NCI-H1694 (cell line): ENCODE results near the gene PNMA6E.
A peak's percentile ranks its signal among the peaks of the same experiment; 100 is the strongest.

ENCODE experiments used
- DNase-seq: peaks from one replicate; lab custom pipeline; 2025; lab: John Stamatoyannopoulos, UW

The PNMA6E gene

DNA sequence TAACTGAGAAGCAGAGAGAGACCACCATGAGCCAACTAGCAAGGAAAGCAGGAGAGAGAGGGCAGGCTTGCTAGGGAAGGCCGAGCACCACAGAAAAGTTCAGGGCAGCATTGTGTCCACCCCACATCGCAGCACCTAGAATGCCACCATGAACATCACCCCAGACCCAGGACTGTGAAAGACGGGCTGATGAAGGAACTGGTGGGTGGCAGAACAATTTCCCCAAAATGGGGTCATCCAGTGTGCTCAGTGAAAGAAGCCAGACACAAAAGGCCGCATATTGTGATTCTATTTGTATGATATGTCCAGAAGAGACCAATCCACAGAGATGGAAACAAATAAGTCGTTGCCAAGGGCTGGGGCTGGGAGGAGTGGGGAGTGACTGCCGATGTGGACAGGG is 16.8 kb downstream of the PNMA6E start:
- DNase-seq, result no peak

DNA sequence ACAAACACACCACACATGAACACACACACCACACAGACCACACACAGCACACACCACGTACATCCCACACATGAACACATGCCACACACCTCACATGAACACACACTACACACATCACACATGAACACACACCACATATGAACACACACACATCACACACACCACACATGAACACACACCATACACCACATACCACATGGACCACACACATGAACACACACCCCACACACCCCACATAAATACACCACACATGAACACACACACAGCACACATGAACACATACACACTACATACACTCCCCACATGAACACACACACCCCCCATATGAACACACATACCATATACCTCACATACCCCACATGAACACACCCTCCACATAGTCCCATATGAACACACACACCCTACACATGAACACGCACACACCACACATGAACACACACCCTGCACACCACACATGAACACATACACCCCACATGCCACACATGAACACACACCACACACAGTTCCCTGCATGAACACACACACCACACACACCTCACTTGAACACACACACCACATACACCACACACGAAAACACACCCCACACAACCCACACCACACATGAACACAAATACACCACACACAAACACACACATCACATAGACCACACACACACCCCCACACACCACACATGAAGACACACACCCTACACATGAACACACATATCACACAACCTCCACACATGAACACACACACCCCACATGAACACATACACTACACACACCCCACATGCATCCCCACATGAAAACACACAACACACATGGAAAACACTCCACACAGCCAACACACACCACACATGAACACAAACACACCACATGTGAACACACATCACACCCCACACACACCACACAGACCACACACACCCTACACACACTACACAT is 18.3 kb downstream of the PNMA6E start:
- no peak for DNase-seq

DNA sequence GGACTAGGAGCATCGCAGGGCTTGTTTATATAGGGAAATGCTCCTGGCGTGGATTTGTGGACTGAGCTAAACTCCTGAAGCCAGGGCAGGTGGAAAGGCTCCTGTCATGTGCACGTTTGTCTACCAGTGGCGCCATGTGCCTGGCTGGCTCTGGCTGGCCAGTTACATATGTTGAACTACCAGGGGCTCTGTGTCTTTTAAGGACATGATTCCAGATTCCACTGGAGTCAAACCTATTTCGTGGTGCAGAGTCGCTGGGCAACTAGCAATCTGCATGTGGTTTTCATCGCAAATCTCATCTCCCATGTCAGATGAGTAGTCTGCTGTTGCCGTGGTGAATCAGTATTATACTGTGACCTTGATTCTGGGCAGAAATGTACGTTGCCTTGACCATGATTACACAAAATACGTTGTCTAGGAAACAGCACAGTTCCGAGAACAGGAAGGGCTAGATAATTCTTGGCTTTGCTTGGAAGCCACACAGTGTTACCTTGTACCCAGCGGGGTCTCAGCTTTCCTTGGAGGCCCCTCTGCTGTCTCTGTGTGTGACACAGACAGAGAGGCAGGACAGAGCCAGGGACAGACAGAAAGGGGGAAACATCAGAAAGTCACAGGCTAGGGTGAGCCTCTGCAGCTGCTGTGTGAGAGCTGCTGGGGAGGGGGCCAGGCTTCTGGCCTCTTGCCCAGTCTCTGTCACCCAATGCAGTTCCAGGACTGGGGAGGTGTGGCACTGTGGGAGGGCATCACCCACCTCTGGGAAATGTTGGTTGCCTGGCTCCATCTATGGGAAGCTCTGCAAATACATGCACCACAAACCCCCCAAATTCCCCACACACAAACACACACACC is 19.2 kb downstream of the PNMA6E start:
- peak; percentile 69 for DNase-seq

DNA sequence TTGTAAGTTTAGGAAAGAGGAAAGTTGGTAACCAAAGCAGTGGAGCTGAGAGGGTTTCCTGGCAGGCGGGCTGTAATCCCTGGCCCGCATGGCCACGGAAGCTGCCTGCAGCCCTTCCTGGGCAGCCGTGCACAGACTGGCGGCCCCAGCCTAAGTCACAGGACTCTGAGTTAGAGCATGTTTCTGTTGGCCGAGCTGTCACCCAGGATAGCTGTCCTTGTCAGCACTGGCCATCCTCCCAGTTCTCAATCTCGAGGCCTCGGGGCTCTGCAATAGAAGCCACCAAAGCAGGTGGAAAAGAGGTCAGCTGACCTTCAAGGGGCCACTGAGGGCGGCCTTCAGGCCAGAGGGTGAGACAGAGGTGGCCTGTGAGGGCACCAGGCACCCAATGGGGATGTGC is 20.5 kb downstream of the PNMA6E start:
- DNase-seq, result no peak

DNA sequence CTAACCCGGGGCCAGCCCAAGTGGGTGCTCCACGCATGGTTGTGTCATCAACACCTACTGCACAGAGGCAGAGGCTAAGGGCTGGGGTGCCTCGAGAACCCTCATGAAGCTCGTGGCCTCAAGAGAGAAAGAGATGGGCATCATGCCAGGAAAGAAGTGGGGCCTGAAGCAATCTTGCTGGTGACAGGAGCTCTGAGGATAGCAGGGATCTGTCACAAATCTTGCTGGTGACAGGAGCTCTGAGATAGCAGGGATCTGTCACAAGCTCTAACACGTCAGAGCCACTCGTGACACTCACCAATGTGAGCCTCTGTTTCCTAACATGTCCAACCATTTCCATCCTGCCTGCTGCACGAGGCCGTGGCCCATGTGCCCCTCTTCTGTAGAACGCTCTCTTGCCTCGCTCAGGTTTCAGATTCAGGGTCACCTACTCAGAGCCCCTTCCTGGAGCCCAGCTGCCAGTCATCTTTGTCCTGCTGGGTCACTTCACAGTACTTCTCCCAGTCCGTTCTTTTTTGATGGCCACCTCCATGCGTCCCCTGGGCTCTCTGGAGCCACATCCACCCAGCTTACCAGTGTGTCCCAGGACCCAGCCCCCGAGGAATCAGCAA is 21.1 kb downstream of the PNMA6E start:
- no peak for DNase-seq

DNA sequence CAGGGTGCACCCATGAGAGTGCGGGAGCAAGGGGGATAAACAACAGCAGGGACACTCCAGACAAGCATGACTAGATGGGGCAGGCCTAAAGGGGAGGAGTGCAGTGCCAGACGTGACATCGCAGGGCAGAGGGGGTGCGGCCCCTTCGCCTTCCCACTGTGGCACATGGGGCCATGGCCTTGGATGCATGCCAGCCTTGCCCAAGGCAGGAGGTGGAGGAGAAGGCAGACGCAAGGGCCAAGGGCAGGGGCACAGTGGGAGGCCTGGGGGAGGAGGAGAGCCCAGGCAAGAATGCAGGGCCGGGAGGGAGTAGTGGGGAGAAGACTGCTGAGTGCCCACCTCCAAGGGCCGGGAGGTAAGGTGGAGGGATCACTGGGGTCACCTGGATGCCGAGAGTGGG is 21.6 kb downstream of the PNMA6E start:
- no peak for DNase-seq

DNA sequence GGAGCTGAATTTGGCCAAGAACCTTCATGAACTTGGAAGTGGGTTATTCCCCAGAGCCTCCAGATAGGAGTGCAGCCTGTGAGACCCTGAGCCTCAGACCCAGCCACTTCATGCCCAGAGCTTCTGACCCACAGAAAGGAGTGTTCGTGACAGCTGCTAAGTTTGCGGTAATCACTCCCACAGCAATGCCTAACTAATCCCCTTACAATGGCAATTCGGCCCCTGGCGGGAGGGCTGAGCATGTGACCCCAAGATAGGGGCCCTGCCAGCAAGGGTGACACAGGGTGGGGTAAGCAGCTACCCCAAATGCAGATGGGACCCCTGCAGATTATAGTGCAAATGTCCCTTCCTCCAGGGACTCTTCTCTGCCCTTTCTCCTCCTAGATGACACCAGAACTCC is 22.5 kb downstream of the PNMA6E start:
- no peak for DNase-seq

DNA sequence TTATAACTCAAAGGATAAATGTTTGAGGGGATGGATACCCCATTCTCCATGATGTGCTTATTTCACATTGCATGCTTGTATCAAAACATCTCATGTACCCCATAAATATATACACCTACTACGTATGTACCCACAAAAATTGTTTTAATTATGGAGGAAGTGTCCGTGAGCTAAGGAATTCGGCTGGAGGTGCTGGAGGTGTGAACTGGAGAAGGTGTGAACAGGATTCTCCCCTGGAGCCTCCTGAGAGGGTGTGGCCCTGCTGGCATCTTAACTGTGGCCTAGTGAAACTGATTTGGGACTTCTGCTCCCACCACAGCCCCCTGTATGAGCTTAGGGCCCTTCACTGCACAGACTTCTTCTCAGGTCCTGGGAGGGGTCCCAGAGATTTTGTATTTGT is 23.4 kb downstream of the PNMA6E start:
- DNase-seq, result no peak

DNA sequence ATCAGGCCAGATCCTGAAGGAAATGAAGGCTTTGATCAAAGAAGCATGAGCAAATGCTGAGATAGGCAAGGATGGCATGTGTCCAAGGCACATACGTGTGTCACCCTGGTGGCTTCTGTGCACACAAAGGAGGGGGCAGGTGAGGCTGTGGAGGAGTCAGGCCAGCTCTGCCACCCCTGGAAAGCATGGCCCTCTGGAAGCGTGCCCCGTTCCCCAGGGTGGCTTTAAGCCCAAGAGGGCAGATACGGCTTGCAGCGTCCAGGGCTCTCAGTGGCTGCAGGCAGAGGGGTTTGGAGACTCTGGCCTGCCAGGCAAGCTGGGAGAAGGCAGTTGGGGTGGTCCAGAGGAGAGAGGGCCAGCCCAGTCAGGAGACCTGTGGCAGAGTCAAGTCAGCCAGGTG is 25.6 kb downstream of the PNMA6E start:
- DNase-seq, result no peak

DNA sequence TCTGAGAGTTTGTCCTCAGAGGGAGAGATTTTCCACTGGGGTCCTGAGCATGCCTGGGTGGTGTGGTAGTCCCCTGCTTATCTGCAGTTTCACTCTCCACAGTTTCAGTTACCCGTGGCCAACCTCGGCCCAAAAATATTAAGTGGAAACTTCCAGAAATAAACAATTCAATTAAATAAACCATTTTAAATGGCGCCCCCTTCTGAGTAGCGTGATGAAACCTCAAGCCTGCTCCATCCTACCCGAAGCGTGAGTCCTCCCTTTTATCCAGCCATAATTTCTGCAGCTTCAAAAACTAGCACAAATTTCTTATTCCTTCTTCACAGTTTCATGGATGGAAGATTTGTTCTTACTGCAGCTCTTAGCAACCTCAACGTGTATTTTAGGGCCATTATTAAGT is 26.7 kb downstream of the PNMA6E start:
- DNase-seq, result no peak

DNA sequence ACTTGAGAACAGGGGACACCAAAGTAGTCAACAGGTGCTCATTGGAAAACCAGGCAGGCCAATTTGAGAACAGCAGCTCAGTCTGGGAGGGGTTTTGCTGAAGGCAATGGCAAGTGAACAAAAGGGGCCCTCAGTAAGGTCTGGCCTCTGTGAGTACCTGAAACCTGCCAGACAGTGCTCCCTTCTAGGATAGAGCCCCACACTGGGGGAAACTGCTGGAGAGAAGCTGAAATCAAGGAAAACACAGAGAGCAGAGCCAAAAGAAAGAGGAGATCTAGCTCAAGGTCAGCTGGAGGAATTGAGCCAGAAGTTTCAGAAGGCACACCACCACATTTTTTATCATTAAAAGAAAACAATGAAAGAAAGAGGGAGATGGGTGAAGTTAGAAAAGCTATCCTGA is 28.2 kb downstream of the PNMA6E start:
- DNase-seq, result no peak

DNA sequence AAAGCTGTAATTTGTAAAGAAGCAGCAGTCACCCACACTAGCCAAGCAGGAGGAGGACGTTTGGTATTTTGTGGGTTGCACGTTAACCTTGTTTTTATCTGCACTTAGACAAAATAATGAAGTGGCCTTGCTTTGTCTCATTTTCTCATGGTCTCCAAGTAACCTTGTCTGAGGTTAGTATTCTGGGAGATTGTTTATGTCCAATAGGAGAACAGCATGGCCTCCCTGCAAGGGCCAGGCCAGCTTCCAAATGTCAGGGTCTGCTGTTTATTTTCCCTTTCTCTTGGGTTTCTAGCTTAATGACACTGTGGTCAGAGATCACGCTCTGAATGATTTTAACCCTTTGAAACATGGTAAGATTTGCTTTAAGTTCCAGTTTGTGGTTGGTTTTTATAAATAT is 29.9 kb downstream of the PNMA6E start:
- no peak for DNase-seq

DNA sequence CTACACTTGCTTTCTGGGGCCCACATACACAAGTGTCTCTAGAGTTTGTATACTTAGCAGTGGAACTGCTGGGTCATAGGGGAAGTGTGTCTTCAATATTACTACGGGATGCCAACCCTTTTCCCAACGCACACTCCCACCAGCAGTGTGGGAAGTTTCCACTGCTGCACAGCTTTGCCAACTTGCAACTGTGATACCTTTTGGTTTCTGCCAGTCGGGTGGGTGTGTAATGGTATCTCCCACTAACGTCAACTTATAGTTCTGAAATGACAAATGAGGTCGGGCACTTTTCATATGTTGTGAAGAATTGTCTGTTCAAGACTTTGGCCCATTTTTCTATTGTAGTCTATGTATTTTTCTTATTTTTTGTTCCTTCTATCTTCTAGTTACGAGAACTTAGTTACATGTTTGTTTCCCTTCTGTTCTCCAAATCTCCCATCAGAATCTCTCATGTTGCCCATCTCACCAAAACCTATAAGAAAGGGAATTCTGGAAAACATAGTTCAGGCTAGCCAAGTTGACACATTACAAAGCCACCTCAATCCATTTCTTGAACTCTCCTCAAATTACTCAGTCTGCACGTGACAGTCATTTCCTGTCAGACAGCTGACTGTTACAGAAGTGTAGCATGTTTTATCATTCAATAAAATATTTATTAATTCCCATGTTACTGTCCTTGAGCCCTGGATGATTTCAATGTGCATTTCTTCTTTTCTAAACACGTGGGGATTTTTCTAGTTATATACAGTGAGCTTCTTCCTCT is 30.7 kb downstream of the PNMA6E start:
- DNase-seq, result no peak

DNA sequence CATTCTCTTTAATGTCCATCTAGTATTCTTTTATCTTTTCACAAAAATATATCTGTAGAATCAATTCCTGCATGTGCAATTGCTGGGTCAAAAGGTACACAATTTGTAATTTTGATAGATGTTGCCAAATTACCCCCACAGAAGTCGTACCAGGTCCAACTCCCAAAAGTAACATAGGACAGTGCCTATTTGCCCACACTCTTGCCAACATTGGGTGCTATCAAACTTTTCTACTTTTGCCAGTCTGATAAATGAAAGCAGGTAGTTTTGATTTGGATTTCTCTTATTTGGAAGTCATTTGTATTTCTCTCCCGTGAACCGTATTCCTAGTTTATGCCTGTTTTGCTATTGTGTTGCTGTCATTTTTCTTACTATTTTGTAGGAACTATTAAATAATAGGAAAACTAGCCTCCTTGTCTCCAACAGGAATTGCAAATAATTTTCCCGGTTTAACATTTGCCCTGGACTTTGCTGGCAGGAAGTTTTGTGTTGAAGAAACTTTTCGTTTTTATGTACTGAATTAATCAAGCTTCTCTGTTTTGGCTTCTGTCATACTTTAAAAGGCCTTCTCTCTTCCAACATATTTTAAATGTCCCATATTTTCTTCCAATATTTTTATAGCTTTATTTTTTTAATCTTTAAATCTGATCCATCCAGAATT is 34.1 kb downstream of the PNMA6E start:
- no peak for DNase-seq

DNA sequence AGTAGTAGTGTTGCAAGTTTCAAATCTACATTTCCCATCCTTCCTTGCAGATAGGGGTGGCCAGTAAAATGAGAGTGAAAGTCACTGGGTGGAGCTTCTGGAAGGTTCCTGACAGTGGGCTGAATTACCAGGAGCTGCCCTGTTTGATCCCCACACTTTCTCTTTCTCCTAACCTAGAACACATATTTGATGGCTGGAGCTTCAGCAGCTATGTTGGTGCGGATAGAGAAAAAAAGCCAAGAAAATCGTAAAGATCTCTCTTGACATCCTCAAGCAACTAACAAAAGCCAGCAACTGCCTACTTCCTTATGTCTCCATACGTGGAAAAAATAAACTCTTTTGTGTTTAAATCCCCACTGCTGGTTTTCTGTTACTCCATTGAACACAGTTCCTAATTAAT is 35.0 kb downstream of the PNMA6E start:
- DNase-seq, result no peak

DNA sequence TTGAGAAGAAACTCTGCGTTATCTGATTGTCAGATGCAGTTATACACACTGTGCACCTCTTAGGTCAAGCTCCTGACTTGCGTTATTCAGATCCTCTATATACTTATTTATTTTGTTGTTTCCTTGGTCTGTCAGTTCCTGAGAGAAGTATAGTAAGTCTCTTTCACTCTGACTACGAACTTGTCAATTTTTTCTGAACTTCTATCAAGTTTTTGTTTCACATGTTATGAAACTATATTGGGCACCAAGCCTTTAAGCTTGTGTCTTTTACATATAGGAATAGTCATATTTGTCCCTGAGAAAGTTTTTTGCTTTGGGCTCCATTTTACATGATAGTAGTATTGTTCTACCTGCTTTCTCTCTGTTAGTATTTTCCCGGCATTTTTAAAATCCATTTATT is 35.5 kb downstream of the PNMA6E start:
- DNase-seq, result no peak

DNA sequence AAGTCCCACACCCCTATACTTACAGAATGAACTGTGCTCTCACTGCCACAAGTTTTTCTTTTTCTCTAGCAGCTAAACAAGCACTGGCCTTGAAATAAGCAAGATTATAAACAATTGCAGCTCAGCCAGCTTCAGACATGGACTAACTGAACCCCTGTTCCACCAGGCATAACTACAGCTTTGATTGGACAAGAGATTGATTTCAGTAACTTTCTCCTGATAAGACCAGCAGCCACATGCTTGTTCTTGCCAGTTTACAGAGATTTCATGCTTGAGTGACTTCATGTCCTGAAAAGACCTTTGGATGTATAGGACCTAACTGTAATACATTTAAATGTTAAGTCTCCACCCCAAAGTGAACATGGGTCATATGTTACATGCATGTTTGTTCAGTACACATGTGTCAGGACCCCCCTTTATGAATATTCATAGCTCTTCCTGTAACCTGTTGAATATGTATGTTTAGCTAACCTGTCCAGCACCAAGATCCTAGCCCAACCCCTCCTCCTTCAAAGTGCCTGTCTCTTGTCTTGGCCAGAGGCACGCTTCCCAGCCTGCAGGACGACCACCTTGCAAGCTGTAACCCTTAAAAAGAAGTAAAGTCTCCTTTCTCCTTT is 39.3 kb downstream of the PNMA6E start:
- DNase-seq, result peak; percentile 1

DNA sequence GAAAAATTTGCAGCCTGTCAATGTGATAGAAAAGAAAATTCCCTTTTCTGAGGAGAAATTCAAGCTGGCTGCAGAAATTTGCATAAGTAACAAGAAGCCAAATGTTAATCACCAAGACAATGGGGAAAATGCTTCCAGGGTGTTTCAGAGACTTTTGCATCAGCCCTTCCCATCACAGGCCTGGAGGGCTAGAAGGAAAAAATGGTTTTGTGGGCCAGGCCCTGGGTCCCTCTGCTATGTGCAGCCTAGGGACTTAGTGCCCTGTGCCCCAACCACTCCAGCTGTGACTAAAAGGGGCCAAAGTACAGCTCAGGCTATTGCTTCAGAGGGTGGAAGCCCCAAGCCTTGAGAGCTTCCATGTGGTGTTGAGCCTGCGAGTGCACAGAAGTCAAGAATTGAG is 43.3 kb downstream of the PNMA6E start:
- DNase-seq, result no peak

DNA sequence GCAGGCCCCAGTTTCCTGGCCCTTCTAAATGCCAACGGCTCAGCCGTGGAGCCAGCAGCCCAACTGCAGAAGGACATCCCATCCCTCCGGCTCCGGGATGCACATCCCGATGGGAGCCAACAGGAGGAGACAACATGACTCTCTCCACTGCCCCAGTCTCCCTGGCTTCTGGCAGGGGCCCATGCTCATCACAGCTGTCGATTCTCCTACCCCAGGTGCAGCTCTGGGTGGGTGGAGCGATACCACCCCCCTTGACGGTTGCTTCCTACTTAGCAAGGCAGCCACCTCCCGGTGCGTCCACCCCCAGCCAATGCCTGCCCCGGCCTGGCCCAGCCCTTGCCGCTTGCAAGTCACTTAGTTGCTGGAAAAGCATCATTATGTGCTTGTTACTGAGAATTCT is 47.7 kb downstream of the PNMA6E start:
- DNase-seq, result peak; percentile 1

DNA sequence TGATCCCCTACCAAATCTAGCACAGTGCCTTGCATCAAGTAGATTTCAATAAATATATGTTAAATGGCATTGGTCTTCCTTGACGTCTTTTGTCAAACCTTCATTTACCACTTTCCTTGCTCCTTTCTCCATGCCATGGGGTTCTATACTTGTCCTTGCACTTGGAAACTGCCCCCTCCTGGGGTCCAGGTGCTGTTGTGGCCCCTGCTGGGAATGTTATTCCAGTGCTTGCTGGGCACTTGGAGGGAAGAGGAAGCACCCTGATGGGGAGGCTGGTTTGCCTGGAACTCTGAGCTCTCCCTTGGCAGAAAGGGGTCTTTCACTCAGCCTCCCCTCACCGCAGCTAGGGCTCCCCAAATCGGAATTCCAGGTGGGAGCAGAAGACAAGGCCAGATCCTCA is 48.3 kb downstream of the PNMA6E start:
- no peak for DNase-seq

DNA sequence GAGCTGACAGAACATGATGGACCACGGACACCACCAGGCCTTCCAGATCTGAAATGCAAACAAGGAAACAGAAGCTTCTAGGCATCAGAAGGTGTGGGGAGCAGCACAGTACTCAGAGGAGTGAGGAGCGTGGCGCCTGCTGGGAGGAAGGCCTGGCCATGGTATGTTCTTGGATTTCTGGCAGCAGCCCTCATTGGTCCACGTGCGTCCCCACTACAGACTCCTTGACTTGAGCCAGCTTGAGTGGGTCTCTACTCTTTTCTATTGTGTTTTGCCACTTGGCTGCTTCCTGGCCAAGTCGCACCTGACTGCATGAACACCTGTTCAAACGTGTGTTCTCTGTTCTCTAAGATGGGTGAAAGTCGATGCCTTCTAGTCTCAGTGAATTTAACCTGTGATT is 49.2 kb downstream of the PNMA6E start:
- DNase-seq, result no peak
